Retina (tissue), 1 donor: Measurements from ENCODE around the gene TRIM15.
"Not testable (repeated sequence)": the region's sequence is repeated elsewhere in the genome, so short reads cannot be mapped to it uniquely, and the experiment has no call there.

ENCODE experiments used
- DNase-seq: peaks from one replicate; pipeline ENCODE4 v3.0.0-alpha.2; 2016

TRIM15 gene

GRCh38 chr6:30200551-30201281 is 37.4 kb downstream of the TRIM15 start:
- no peak for DNase-seq

DNA sequence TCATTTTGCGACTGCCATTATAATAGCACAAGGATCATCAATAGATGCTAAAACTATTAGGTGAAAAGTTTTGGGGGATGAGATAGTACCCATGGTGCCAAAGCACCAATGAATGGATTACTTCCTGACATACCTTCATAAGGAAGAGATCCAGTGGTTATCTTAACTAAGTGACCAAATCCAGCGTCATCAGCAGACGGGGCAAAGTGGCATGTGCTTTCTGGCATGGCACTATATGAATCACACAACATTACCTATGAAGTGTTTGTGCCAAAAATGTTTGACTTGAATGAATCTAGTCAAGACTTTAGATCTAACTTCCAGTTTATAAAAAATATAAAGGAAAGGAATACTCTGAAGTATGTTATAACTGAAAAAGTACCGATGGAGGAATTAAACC is 39.0 kb downstream of the TRIM15 start:
- DNase-seq, result no peak

- DNase-seq, result no peak
Observed at GRCh38 chr6:30204116-30204515, 40.8 kb downstream of the TRIM15 start.

DNA sequence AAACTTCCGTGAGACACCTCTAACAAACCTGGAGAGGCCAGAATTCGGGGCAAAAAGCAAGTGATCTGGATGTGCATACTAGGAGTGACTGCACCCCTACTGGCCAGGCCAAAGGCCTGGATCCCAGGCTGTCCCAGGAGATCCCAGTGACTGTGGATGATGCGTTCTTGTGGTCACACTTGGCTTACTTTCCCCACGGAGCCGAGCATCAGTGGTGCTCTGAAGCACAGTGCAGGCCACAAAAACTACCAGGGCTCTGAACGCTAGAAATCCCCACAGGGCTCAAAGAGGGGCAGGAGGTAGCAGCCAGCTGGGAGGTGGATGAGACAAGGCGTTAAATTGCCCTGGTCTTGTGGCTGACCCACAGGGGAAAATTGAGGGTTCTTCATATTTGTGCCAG is 42.8 kb downstream of the TRIM15 start:
- no peak for DNase-seq

DNA sequence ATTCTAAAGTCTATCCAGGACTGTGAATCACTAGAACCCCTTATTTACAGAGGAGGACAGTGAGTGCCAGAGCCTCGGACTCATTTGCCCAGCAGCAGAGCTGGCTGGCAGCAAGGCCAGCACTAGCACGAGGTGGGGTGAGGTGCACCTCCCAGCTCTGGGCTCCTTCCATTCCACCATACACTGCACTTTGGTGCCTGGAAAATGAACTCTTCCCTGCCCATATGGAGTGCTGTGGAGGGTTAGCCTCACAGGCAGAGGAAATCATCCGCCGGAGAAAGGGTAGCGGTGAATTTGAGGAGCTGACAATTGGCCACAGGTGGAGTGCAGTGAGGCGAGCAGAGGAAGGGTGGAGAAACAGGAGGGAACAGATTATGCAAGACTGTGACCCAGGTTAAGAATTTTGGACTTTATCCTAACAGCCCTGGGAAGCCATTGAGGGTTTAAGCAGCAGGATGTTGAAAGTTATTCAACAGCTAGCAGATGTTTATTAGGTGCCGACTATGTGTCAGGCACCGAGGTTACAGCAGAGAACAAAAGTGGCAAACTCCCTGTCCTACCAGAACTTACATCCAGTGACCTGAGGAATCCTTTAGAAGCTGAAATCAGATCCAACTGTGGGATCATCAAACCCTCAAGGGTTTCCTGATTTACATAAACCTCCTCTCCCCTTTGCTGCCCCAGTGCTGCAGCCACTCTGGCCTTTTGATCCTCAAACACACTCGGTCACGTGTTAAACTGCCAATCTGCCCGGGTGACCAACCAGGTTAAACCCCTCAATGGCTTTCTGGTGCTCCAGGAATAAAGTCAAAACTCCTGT is 43.7 kb downstream of the TRIM15 start:
- peak; percentile 13 for DNase-seq

- no peak for DNase-seq
Observed at GRCh38 chr6:30207619-30208295, 44.4 kb downstream of the TRIM15 start.

- DNase-seq, result no peak
Observed at GRCh38 chr6:30211306-30211705, 48.0 kb downstream of the TRIM15 start.

DNA sequence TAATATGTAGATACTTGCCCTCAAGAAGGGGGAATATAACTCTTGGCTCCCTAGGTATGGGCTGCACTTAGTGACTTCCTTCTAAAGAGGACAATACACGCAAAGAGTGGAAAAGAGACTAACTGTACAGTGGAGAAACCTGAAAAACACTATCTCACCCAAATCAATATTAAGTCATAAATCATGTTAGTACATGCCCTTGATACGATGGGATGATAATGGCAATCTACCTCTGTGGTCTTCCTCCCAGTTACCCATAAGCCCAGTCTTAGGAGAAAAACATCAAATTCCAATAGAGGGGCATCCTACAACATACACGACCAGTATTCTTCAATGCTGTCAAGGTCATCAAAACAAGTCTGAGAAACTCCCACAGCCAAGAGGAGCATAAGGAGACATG is 48.6 kb downstream of the TRIM15 start:
- DNase-seq, result no peak

DNA sequence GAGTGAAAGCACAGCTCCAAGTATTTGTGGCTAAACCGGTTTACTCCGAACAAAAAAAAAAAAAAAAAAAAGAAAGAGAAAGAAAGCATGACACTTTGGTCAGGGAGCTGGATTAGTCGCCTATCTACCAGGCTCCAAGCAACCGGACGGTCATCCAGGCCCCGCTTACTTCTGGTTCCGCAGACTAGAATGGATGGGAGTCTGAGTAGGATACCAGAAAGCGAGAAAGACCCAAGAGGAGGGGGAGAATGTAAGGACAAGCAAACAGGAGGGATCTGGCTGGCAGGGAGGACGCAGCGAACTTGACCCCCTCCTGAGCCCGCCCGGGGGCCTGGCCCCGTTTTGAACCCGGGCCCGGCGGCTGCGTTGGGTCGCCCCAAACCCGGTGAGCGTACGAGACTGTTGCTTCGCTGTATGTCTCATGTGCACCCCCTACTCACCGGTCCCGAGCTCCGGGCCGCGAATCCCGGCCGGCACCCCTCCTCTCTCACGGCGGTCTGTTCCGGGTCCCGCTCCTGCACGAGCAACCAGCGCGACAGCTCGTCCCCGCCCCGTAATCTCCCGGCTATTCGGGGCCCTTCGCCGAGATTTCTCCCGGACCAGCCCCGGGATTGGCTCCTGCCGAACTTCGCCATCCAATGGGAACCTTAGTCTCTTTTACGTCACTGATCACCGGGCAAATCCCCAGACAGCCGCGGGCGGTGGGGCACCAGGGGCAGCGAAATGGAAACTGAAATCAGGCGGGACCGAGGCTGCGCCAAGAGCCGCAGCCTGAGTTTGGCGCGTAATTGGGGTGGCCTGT is 49.7 kb downstream of the TRIM15 start, which contains the start of gene TRIM26:
TSS of gene TRIM26 (minus strand) at position 542 of the 802 bp plus-strand sequence. CDS start 14,303 bp downstream, outside the sequence.
- peak; percentile 98 for DNase-seq

- DNase-seq, result no peak
Observed at GRCh38 chr6:30213667-30213956, 50.3 kb downstream of the TRIM15 start.

GRCh38 chr6:30213957-30214656 is 50.8 kb downstream of the TRIM15 start:
- DNase-seq, result peak; percentile 91

GRCh38 chr6:30214657-30214982 is 51.3 kb downstream of the TRIM15 start:
- DNase-seq, result no peak

- DNase-seq, result no peak
Observed at GRCh38 chr6:30216096-30216495, 52.8 kb downstream of the TRIM15 start.

GRCh38 chr6:30219244-30219643 is 55.9 kb downstream of the TRIM15 start:
- DNase-seq, result peak; percentile 43

- DNase-seq, result not testable (repeated sequence)
Observed at GRCh38 chr6:30221395-30221794, 58.0 kb downstream of the TRIM15 start.

GRCh38 chr6:30221956-30222355 is 58.6 kb downstream of the TRIM15 start:
- DNase-seq, result not testable (repeated sequence)
